Measurements from ENCODE around the gene NRIP3. TPM values are rescaled to one million over a fixed set of nuclear protein-coding genes. Genes with fewer than 3 reads are reported as not detected.

Gene NRIP3
- total and polyA plus RNA-seq, 9 of the 15 experiments (the other 6 are each of a cell fraction or from before 2014, with no cell fraction given): 4.4 to 18.7 (median 11.6) TPM

GRCh38 chr11:8963569-8964323 is 40.1 kb downstream of the NRIP3 start (continued):
- TF ChIP-seq HNRNPLL (IDR thresholded peaks at IDR 0.05; ENCODE audit: low read depth, low read length, poor library complexity, severe bottlenecking) (no peak), HNRNPL (IDR thresholded peaks at IDR 0.05; ENCODE audit: low read depth, low read length) (no peak), YY1 (IDR thresholded peaks at IDR 0.05; ENCODE audit: borderline replicate concordance in 1 of 3, control insufficient read depth in 1 of 3, extremely low read depth in 1 of 3, insufficient read depth in 3 of 3, insufficient read length in 1 of 3, insufficient replicate concordance in 2 of 3, low read depth in 1 of 3, low read length in 2 of 3) (no peak), ZKSCAN3 (CRISPR knock-in tag; IDR thresholded peaks at IDR 0.05) (no peak), RBBP5 (IDR thresholded peaks at IDR 0.05; ENCODE audit: borderline replicate concordance, insufficient read depth, low read length, poor library complexity, severe bottlenecking) (no peak), ZNF253 (CRISPR knock-in tag; conservative IDR thresholded peaks at IDR 0.05) (no peak), MCM3 (IDR thresholded peaks at IDR 0.05) (no peak), GATAD2A (IDR thresholded peaks at IDR 0.05) (no peak), CTCF (IDR thresholded peaks at IDR 0.05 in 2 of 3, conservative IDR thresholded peaks at IDR 0.05 in 1 of 3; ENCODE audit: insufficient read depth in 2 of 3, low read depth in 1 of 3, low read length in 3 of 3) (no peak), MYC (IDR thresholded peaks at IDR 0.05; ENCODE audit: low read depth, low read length) (no peak), MYC (CRISPR knock-in tag; IDR thresholded peaks at IDR 0.05; ENCODE audit: borderline replicate concordance, low read depth) (no peak), PHF20 (IDR thresholded peaks at IDR 0.05; ENCODE audit: partially characterized antibody) (no peak), ZNF586 (CRISPR knock-in tag; conservative IDR thresholded peaks at IDR 0.05) (no peak), HMGN3 (IDR thresholded peaks at IDR 0.05; ENCODE audit: borderline replicate concordance, extremely low read depth, insufficient read length, low read depth, low read length) (peak; percentile 62), RCOR1 (IDR thresholded peaks at IDR 0.05; ENCODE audit: borderline replicate concordance in 1 of 2, low read depth in 2 of 2, low read length in 2 of 2) (no peak), PHB (CRISPR knock-in tag; IDR thresholded peaks at IDR 0.05) (no peak), GTF2E2 (tag; IDR thresholded peaks at IDR 0.05) (no peak), PHF8 (IDR thresholded peaks at IDR 0.05; ENCODE audit: borderline replicate concordance, low read length) (no peak)

Measured in K562 (cell line).